ENCODE data around the gene PRDM15.

GRCh38 chr21:41800425-41801320 lies 78.5 kb downstream of the PRDM15 start:
- no peak for TF ChIP-seq POLR2A (IDR thresholded peaks at IDR 0.05)
- no peak for TF ChIP-seq POLR2AphosphoS5 (IDR thresholded peaks at IDR 0.05)
- TF ChIP-seq CTCF (IDR thresholded peaks at IDR 0.05), result no peak

All from prostate gland (tissue), 2 donors.